HCT116 (cell line): ENCODE data around the gene DHX30. TPM values are rescaled to one million over a fixed set of nuclear protein-coding genes. Genes with fewer than 3 reads are reported as not detected.

Experiments
- ATAC-seq: fragments of 200-7000 bp; cut with Tn5 transposase; 2 replicates; pipeline ENCODE4 v1.9.1; 2020; ENCODE audit warnings: mild to moderate bottlenecking, moderate library complexity
- BruUV-seq: library from RNA; stranded (reverse); fragments of 400-500 nt; replicated peaks from 2 replicates; lab custom pipeline; 2021; lab: Mats Ljungman, UMichigan
- CTCF ChIA-PET: fragments of 300-600 bp; sonication (Branson Sonifier 250); formaldehyde crosslinking; loops from one replicate; lab custom pipeline; 2021; ENCODE audit warnings: antibody characterized with exemption; lab: Charles Lee
- POLR2A ChIA-PET: fragments of 300-600, 350-600 bp; sonication (Branson Sonifier 250); formaldehyde crosslinking; loops from one replicate; lab custom pipeline; 2021; ENCODE audit warnings: antibody characterized with exemption; lab: Charles Lee
- RAD21 ChIA-PET, 2 experiments: fragments of 300-600 bp; sonication (Branson Sonifier 250); formaldehyde crosslinking; loops; one replicate each; lab custom pipeline; 2023; ENCODE audit warnings: low total read pairs in 2 of 2; ENCODE audit not compliant: uncharacterized antibody in 2 of 2, unreplicated experiment in 2 of 2, low non-redundant PET in 1 of 2; lab: Charles Lee
- DNase-seq: peaks from one replicate; pipeline ENCODE4 v3.0.0-alpha.2; 2010; ENCODE audit warnings: low read depth, low spot score
- H2AFZ ChIP-seq: fragments of 200-600 bp; shearing (Covaris generic), sonication (generic); 2 replicates; pipeline ENCODE4 v1.6.1; 2017; ENCODE audit warnings: low read depth, mixed run types, mixed read lengths, antibody characterized with exemption, low read length; ENCODE audit not compliant: poor library complexity, severe bottlenecking
- H3K27ac ChIP-seq: 2 replicates; pipeline ENCODE4 v1.5.1; 2012; ENCODE audit warnings: low read depth, low read length
- H3K27me3 ChIP-seq: fragments of 200-600 bp; sonication (generic); 2 replicates; pipeline ENCODE4 v1.6.1; 2016; ENCODE audit warnings: mixed run types, low read length, mixed read lengths; ENCODE audit not compliant: insufficient read depth
- H3K36me3 ChIP-seq, 2 experiments: fragments of 200-500 bp in 1 of 2; fragments of 200-600 bp in 1 of 2; sonication (Bioruptor generic) in 1 of 2; sonication (generic) in 1 of 2; 2 replicates each; pipeline versions ENCODE4 v1.5.1 to v1.6.1; 2014 to 2016; ENCODE audit warnings: low read length in 2 of 2, inconsistent platforms in 1 of 2, mixed read lengths in 1 of 2, mixed run types in 1 of 2; ENCODE audit not compliant: insufficient read depth in 2 of 2, control insufficient read depth in 1 of 2
- H3K4me1 ChIP-seq, 2 experiments: fragments of 200-600 bp in 1 of 2; sonication (generic) in 1 of 2; 2 replicates each; pipeline versions ENCODE4 v1.5.1 to v1.6.1; 2012 to 2017; ENCODE audit warnings: low read length in 2 of 2, inconsistent platforms in 1 of 2, mild to moderate bottlenecking in 1 of 2, mixed read lengths in 1 of 2, mixed run types in 1 of 2, moderate library complexity in 1 of 2; ENCODE audit not compliant: insufficient read depth in 2 of 2, control insufficient read depth in 1 of 2
- H3K4me2 ChIP-seq: fragments of 200-600 bp; sonication (generic); 2 replicates; pipeline ENCODE4 v1.6.1; 2017; ENCODE audit warnings: mixed run types, low read length, mixed read lengths
- H3K4me3 ChIP-seq, 2 experiments: fragments of 200-600 bp in 1 of 2; sonication (generic) in 1 of 2; replicated peaks in 1 of 2; 2 replicates each; pipeline ENCODE4 v1.5.1; 2011 to 2016; ENCODE audit warnings: low read length in 2 of 2, control low read depth in 1 of 2, low read depth in 1 of 2, mild to moderate bottlenecking in 1 of 2, mixed read lengths in 1 of 2, mixed run types in 1 of 2
- H3K79me2 ChIP-seq: fragments of 200-600 bp; sonication (generic); 2 replicates; pipeline ENCODE4 v1.6.1; 2017; ENCODE audit warnings: mild to moderate bottlenecking, mixed run types, low read length, moderate library complexity, mixed read lengths; ENCODE audit not compliant: insufficient read depth
- H3K9ac ChIP-seq: fragments of 200-600 bp; sonication (generic); 2 replicates; pipeline ENCODE4 v1.6.1; 2016; ENCODE audit warnings: low read length, mixed read lengths
- H3K9me2 ChIP-seq: fragments of 200-600 bp; sonication (generic), shearing (Covaris generic); 2 replicates; pipeline ENCODE4 v1.6.1; 2017; ENCODE audit warnings: mixed run types, mild to moderate bottlenecking, moderate library complexity; ENCODE audit not compliant: insufficient read depth
- H3K9me3 ChIP-seq, 2 experiments: fragments of 200-500 bp in 1 of 2; fragments of 200-600 bp in 1 of 2; sonication (Bioruptor generic) in 1 of 2; sonication (generic) in 1 of 2; 2 replicates each; pipeline ENCODE4 v1.6.1; 2014 to 2017; ENCODE audit warnings: low read length in 2 of 2, mixed read lengths in 2 of 2, inconsistent platforms in 1 of 2, low read depth in 1 of 2, mild to moderate bottlenecking in 1 of 2, mixed run types in 1 of 2, moderate library complexity in 1 of 2; ENCODE audit not compliant: control insufficient read depth in 1 of 2, insufficient read depth in 1 of 2
- H4K20me1 ChIP-seq: fragments of 200-600 bp; sonication (generic), shearing (Covaris generic); 2 replicates; pipeline ENCODE4 v1.6.1; 2017; ENCODE audit warnings: mixed run types, mild to moderate bottlenecking, moderate library complexity; ENCODE audit not compliant: insufficient read depth
- CBX3 ChIP-seq: IDR thresholded peaks from 2 replicates; pipeline ENCODE4 v1.6.1; 2012; ENCODE audit warnings: low read depth
- ELF1 ChIP-seq: IDR thresholded peaks from 2 replicates; pipeline ENCODE4 v1.6.1; 2012; ENCODE audit warnings: low read depth, borderline replicate concordance
- EZH2phosphoT487 ChIP-seq: fragments of 200-600 bp; IDR thresholded peaks from 2 replicates; pipeline ENCODE4 v1.6.1; 2018; ENCODE audit warnings: antibody characterized with exemption, borderline replicate concordance
- POLR2A ChIP-seq: IDR thresholded peaks from 2 replicates; pipeline ENCODE4 v1.7.0; 2011; ENCODE audit warnings: borderline replicate concordance; ENCODE audit not compliant: insufficient read depth, insufficient read length; ENCODE audit errors: extremely low read depth
- RAD21 ChIP-seq: IDR thresholded peaks from 2 replicates; pipeline ENCODE4 v1.6.1; 2012; ENCODE audit warnings: low read depth, mild to moderate bottlenecking
- SIN3A ChIP-seq: IDR thresholded peaks from 2 replicates; pipeline ENCODE4 v1.6.1; 2012; ENCODE audit warnings: low read depth
- SP1 ChIP-seq: IDR thresholded peaks from 2 replicates; pipeline ENCODE4 v1.6.1; 2012; ENCODE audit warnings: low read depth
- YY1 ChIP-seq: IDR thresholded peaks from 2 replicates; pipeline ENCODE4 v1.6.1; 2011; ENCODE audit warnings: low read length, low read depth, moderate library complexity, mild to moderate bottlenecking; ENCODE audit not compliant: insufficient replicate concordance; ENCODE audit errors: extremely low read depth
- intact Hi-C: fragments of 100-400 bp; cut with micrococcal nuclease; formaldehyde crosslinking; loops from 2 replicates; pipeline ENCODE4 v1.10.0; 2022
- total RNA-seq: library from RNA; stranded (reverse); gene quantifications from one replicate; pipeline ENCODE4 v1.2.1, GENCODE V29; 2021; ENCODE audit not compliant: unreplicated experiment
- TF ChIP-seq, protein P1 (sequence below): IDR thresholded peaks from 2 replicates; pipeline ENCODE4 v1.6.1; 2011; ENCODE audit warnings: mild to moderate bottlenecking, low read length, moderate library complexity; ENCODE audit not compliant: insufficient replicate concordance; ENCODE audit errors: extremely low read depth
- TF ChIP-seq, protein P2 (sequence below): IDR thresholded peaks from 2 replicates; pipeline ENCODE4 v1.6.1; 2012
- TF ChIP-seq, protein P3 (sequence below), 3 experiments: fragments of 200-600 bp in 1 of 3; sonication (generic) in 1 of 3; IDR thresholded peaks in 2 of 3; conservative IDR thresholded peaks in 1 of 3; 2 replicates each; pipeline ENCODE4 v1.5.1; 2012 to 2017; ENCODE audit warnings: low read depth in 2 of 3, low read length in 2 of 3, antibody characterized with exemption in 1 of 3, borderline replicate concordance in 1 of 3, control low read depth in 1 of 3, mild to moderate bottlenecking in 1 of 3, mixed read lengths in 1 of 3, mixed run types in 1 of 3, moderate library complexity in 1 of 3; ENCODE audit not compliant: insufficient read depth in 1 of 3
- TF ChIP-seq, protein P4 (sequence below): IDR thresholded peaks from 2 replicates; pipeline ENCODE4 v1.6.1; 2012

Gene DHX30
- total RNA-seq, 1 experiment from 2014 or later = 114 TPM

DNA sequence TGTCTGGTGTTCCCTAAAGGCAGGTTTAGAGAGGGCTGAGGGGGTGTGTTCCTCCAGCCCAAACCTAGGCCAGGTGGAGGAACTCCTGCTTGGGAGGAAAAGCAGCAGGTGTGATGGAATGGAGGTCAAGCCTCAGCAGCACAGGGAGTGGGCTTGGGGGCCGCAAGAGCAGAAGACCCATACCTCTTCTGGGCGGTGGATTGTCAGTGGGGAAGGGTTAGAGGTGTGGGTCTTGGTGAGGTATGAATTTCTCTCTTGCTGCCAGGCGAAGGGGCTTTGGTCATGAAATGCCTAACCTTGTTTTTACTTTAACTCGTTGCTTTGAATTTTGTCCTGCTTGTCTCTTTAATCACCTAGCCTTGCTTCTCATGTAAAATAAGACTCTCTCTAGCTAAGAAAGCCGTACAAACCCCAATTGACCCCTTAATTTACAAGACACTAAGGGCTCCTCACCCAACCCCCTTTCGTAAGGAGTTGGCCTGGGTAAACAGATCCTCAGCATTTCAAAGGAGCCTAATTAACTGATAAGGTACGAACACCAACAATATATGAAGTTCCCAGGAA lies 38.9 kb downstream of the DHX30 start:
- Histone ChIP-seq H3K9me2 (no peaks in the 10 kb centered on the region), H3K9me3 (no peaks in the 10 kb centered on the region), H3K4me3 (no peak overlapping the region), H2AFZ (no peak overlapping the region), H3K27me3 (no peaks in the 10 kb centered on the region), H3K4me2 (no peak overlapping the region), H3K9ac (no peak overlapping the region), H3K79me2 (peaks cover 55% of the 10 kb centered on the region), H3K27ac (no peak overlapping the region), H4K20me1 (peaks cover 5% of the 10 kb centered on the region; the same call in 1 of the 2 replicates), H3K36me3 (peaks cover 51 to 76% of the 10 kb centered on the region in 2 experiments), H3K4me1 (no peaks in the 10 kb centered on the region)
- intact Hi-C loops = no loop called here
- DNase-seq (no peak), ATAC-seq (no peak)
- ChIA-PET POLR2A (no interaction called here), CTCF (interaction anchor here (1.2 kb wide), 1 partner anchor 316 kb away, joined by 4 read pairs; no protein-coding TSS in a partner anchor), RAD21 (no interaction called here)
- TF ChIP-seq YY1 (no peak), ELF1 (no peak), POLR2A (no peak), SIN3A (no peak), SP1 (no peak), EZH2phosphoT487 (no peak), RAD21 (no peak), CBX3 (no peak)
- TF ChIP-seq, protein P1, sequence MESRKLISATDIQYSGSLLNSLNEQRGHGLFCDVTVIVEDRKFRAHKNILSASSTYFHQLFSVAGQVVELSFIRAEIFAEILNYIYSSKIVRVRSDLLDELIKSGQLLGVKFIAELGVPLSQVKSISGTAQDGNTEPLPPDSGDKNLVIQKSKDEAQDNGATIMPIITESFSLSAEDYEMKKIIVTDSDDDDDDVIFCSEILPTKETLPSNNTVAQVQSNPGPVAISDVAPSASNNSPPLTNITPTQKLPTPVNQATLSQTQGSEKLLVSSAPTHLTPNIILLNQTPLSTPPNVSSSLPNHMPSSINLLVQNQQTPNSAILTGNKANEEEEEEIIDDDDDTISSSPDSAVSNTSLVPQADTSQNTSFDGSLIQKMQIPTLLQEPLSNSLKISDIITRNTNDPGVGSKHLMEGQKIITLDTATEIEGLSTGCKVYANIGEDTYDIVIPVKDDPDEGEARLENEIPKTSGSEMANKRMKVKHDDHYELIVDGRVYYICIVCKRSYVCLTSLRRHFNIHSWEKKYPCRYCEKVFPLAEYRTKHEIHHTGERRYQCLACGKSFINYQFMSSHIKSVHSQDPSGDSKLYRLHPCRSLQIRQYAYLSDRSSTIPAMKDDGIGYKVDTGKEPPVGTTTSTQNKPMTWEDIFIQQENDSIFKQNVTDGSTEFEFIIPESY = no peak
- TF ChIP-seq, protein P2, sequence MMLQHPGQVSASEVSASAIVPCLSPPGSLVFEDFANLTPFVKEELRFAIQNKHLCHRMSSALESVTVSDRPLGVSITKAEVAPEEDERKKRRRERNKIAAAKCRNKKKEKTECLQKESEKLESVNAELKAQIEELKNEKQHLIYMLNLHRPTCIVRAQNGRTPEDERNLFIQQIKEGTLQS = no peak
- TF ChIP-seq, protein P3, sequence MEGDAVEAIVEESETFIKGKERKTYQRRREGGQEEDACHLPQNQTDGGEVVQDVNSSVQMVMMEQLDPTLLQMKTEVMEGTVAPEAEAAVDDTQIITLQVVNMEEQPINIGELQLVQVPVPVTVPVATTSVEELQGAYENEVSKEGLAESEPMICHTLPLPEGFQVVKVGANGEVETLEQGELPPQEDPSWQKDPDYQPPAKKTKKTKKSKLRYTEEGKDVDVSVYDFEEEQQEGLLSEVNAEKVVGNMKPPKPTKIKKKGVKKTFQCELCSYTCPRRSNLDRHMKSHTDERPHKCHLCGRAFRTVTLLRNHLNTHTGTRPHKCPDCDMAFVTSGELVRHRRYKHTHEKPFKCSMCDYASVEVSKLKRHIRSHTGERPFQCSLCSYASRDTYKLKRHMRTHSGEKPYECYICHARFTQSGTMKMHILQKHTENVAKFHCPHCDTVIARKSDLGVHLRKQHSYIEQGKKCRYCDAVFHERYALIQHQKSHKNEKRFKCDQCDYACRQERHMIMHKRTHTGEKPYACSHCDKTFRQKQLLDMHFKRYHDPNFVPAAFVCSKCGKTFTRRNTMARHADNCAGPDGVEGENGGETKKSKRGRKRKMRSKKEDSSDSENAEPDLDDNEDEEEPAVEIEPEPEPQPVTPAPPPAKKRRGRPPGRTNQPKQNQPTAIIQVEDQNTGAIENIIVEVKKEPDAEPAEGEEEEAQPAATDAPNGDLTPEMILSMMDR (IDR thresholded peaks at IDR 0.05 in 2 of 3, conservative IDR thresholded peaks at IDR 0.05 in 1 of 3; ENCODE audit: borderline replicate concordance in 1 of 3, insufficient read depth in 1 of 3, low read depth in 2 of 3, low read length in 2 of 3) = no peak
- TF ChIP-seq, protein P4, sequence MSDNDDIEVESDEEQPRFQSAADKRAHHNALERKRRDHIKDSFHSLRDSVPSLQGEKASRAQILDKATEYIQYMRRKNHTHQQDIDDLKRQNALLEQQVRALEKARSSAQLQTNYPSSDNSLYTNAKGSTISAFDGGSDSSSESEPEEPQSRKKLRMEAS = no peak
- BruUV-seq = no TSS peak
